OCI-LY7 (cell line): ENCODE measurements around the gene C14orf132.

ENCODE experiments used
- EZH2phosphoT487 ChIP-seq: fragments of 200-600 bp; sonication (generic); IDR thresholded peaks from 2 replicates; pipeline ENCODE4 v1.6.1; 2018; ENCODE audit warnings: low read depth, borderline replicate concordance, mild to moderate bottlenecking, mixed run types, antibody characterized with exemption, low read length, moderate library complexity, mixed read lengths
- TF ChIP-seq, protein P1 (sequence below): fragments of 200-600 bp; sonication (generic); conservative IDR thresholded peaks from 2 replicates; pipeline ENCODE4 v1.5.1; 2014; ENCODE audit warnings: mild to moderate bottlenecking, antibody characterized with exemption, low read length, moderate library complexity, mixed read lengths

DNA sequence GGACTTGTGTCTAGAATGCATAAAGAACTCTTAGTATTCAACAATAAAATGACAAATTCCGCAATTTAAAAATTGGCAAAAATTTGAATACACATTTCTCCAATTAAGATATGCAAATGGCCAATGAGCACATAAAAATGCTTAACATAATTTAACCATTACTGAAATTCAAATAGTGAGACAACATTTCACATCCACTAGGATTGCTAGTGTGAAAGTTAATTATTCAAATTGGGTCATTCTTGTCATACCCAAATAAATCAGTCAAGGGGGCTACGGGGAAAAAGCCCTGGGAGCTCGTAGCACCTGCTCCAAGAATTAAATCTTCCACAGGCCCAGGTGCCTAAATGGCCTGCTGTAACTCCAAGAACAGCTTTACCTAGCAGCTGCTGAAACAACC lies 25.0 kb upstream of the C14orf132 start:
- TF ChIP-seq, protein P1, sequence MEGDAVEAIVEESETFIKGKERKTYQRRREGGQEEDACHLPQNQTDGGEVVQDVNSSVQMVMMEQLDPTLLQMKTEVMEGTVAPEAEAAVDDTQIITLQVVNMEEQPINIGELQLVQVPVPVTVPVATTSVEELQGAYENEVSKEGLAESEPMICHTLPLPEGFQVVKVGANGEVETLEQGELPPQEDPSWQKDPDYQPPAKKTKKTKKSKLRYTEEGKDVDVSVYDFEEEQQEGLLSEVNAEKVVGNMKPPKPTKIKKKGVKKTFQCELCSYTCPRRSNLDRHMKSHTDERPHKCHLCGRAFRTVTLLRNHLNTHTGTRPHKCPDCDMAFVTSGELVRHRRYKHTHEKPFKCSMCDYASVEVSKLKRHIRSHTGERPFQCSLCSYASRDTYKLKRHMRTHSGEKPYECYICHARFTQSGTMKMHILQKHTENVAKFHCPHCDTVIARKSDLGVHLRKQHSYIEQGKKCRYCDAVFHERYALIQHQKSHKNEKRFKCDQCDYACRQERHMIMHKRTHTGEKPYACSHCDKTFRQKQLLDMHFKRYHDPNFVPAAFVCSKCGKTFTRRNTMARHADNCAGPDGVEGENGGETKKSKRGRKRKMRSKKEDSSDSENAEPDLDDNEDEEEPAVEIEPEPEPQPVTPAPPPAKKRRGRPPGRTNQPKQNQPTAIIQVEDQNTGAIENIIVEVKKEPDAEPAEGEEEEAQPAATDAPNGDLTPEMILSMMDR: no peak
- no peak for TF ChIP-seq EZH2phosphoT487
